ENCODE data around the gene RNF144B. TPM values are rescaled to one million over a fixed set of nuclear protein-coding genes. Genes with fewer than 3 reads are reported as not detected.
A peak's percentile ranks its signal among the peaks of the same experiment; 100 is the strongest.

The RNF144B gene
- total RNA-seq, 1 experiment from 2014 or later = 8.2 TPM

- no peak for TF ChIP-seq CDX4 (CRISPR knock-in tag; IDR thresholded peaks at IDR 0.05; ENCODE audit: borderline replicate concordance)
- TF ChIP-seq RELA (CRISPR knock-in tag; IDR thresholded peaks at IDR 0.05; ENCODE audit: borderline replicate concordance) = no peak
- TF ChIP-seq, protein P1, sequence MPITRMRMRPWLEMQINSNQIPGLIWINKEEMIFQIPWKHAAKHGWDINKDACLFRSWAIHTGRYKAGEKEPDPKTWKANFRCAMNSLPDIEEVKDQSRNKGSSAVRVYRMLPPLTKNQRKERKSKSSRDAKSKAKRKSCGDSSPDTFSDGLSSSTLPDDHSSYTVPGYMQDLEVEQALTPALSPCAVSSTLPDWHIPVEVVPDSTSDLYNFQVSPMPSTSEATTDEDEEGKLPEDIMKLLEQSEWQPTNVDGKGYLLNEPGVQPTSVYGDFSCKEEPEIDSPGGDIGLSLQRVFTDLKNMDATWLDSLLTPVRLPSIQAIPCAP (CRISPR knock-in tag; IDR thresholded peaks at IDR 0.05) = no peak
These were observed 78.4 kb downstream of the RNF144B start (continued) for GRCh38 chr6:18465410-18466154.

- peaks cover 6% of the 10 kb centered on the region for H3K4me1 Mint-ChIP-seq
- no peaks in the 10 kb centered on the region for H3K9me3 Mint-ChIP-seq
- no peak for TF ChIP-seq RELA (CRISPR knock-in tag; IDR thresholded peaks at IDR 0.05; ENCODE audit: borderline replicate concordance)
- TF ChIP-seq, protein P2, sequence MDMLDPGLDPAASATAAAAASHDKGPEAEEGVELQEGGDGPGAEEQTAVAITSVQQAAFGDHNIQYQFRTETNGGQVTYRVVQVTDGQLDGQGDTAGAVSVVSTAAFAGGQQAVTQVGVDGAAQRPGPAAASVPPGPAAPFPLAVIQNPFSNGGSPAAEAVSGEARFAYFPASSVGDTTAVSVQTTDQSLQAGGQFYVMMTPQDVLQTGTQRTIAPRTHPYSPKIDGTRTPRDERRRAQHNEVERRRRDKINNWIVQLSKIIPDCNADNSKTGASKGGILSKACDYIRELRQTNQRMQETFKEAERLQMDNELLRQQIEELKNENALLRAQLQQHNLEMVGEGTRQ (CRISPR knock-in tag; IDR thresholded peaks at IDR 0.05) = no peak
- no peak for TF ChIP-seq CDX4 (CRISPR knock-in tag; IDR thresholded peaks at IDR 0.05; ENCODE audit: borderline replicate concordance)
- TF ChIP-seq NR3C1 (CRISPR knock-in tag; conservative IDR thresholded peaks at IDR 0.05; ENCODE audit: low read depth) = no peak
- no peak for TF ChIP-seq ZNF219 (CRISPR knock-in tag; IDR thresholded peaks at IDR 0.05; ENCODE audit: borderline replicate concordance)
- no peak for ATAC-seq
- no peaks in the 10 kb centered on the region for H3K27me3 Mint-ChIP-seq (ENCODE audit: low read depth)
- no peaks in the 10 kb centered on the region; the same call in 1 of the 2 replicates for H3K36me3 Mint-ChIP-seq
- CTCF ChIA-PET = no interaction called here
- POLR2A ChIA-PET = no interaction called here
- no peak overlapping the region for H3K4me3 Mint-ChIP-seq
- H3K27ac Mint-ChIP-seq = peak overlapping the region; percentile 17; the same call in 1 of the 2 replicates
- no peak for DNase-seq (ENCODE audit: low spot score)
These were observed 80.8 kb downstream of the RNF144B start for GRCh38 chr6:18467741-18468502.

GRCh38 chr6:18468503-18468843 is 81.3 kb downstream of the RNF144B start:
- ChIA-PET POLR2A (no interaction called here), CTCF (no interaction called here)
- H3K4me1 Mint-ChIP-seq = peaks cover 6% of the 10 kb centered on the region
- H3K27ac Mint-ChIP-seq = no peak overlapping the region
- no peaks in the 10 kb centered on the region for H3K27me3 Mint-ChIP-seq (ENCODE audit: low read depth)
- no peak overlapping the region for H3K4me3 Mint-ChIP-seq
- no peaks in the 10 kb centered on the region; the same call in 1 of the 2 replicates for H3K36me3 Mint-ChIP-seq
- TF ChIP-seq ZNF671 (CRISPR knock-in tag; IDR thresholded peaks at IDR 0.05) (no peak), ZNF219 (CRISPR knock-in tag; IDR thresholded peaks at IDR 0.05; ENCODE audit: borderline replicate concordance) (no peak), FOXK1 (CRISPR knock-in tag; IDR thresholded peaks at IDR 0.05) (no peak), TCF7 (CRISPR knock-in tag; IDR thresholded peaks at IDR 0.05; ENCODE audit: low read depth) (no peak), NFYB (CRISPR knock-in tag; conservative IDR thresholded peaks at IDR 0.05; ENCODE audit: low read depth) (no peak), ZBTB21 (CRISPR knock-in tag; IDR thresholded peaks at IDR 0.05; ENCODE audit: borderline replicate concordance) (no peak), RORB (CRISPR knock-in tag; IDR thresholded peaks at IDR 0.05) (no peak), E2F4 (CRISPR knock-in tag; IDR thresholded peaks at IDR 0.05; ENCODE audit: borderline replicate concordance, low read depth) (no peak), ERG (CRISPR knock-in tag; IDR thresholded peaks at IDR 0.05) (no peak), ZNF423 (CRISPR knock-in tag; IDR thresholded peaks at IDR 0.05) (no peak), ZNF396 (CRISPR knock-in tag; IDR thresholded peaks at IDR 0.05; ENCODE audit: borderline replicate concordance) (no peak), OVOL2 (CRISPR knock-in tag; IDR thresholded peaks at IDR 0.05; ENCODE audit: borderline replicate concordance) (no peak), KAT7 (CRISPR knock-in tag; IDR thresholded peaks at IDR 0.05; ENCODE audit: borderline replicate concordance) (no peak)
- H3K9me3 Mint-ChIP-seq = no peaks in the 10 kb centered on the region
- ATAC-seq (no peak), DNase-seq (ENCODE audit: low spot score) (no peak)

Data from WTC11 (cell line).